H1 (cell line): ENCODE measurements around the gene DPYD. TPM values are rescaled to one million over a fixed set of nuclear protein-coding genes. Genes with fewer than 3 reads are reported as not detected.

ENCODE experiments used
- CTCF ChIA-PET: fragments of 300-600 bp; sonication (Branson Sonifier 250); formaldehyde crosslinking; loops from one replicate; lab custom pipeline; 2021; ENCODE audit not compliant: partially characterized antibody; lab: Charles Lee
- POLR2A ChIA-PET: fragments of 300-600 bp; sonication (Branson Sonifier 250); formaldehyde crosslinking; loops from one replicate; lab custom pipeline; 2021; ENCODE audit warnings: inconsistent platforms; ENCODE audit not compliant: partially characterized antibody; lab: Charles Lee
- DNase-seq, 2 experiments: peaks; one replicate each; pipeline versions ENCODE4 v3.0.0 to v3.0.0-alpha.2; 2010 to 2022; ENCODE audit warnings: low spot score in 2 of 2, low read depth in 1 of 2, mixed read lengths in 1 of 2
- FAIRE-seq: peaks from 2 replicates; lab custom pipeline; 2011; peaks lifted over from hg19 to GRCh38; lab: Jason Lieb, UNC
- H2AFZ ChIP-seq: 2 replicates; pipeline ENCODE4 v1.8.1; 2012; ENCODE audit warnings: low read length, inconsistent platforms
- H2AK5ac ChIP-seq: 2 replicates; pipeline ENCODE4 v1.6.1; 2013; ENCODE audit warnings: low read depth, low read length
- H2BK120ac ChIP-seq: replicated peaks from 2 replicates; pipeline ENCODE3; 2013; ENCODE audit warnings: low read depth, low read length, inconsistent platforms
- H2BK12ac ChIP-seq: 2 replicates; pipeline ENCODE4 v1.6.1; 2013; ENCODE audit warnings: low read depth, low read length
- H2BK15ac ChIP-seq: 2 replicates; pipeline ENCODE4 v1.6.1; 2013; ENCODE audit warnings: low read length
- H2BK20ac ChIP-seq: 2 replicates; pipeline ENCODE4 v1.6.1; 2013; ENCODE audit warnings: low read length
- H2BK5ac ChIP-seq: 2 replicates; pipeline ENCODE4 v1.6.1; 2013; ENCODE audit warnings: low read depth, low read length
- H3K14ac ChIP-seq: 2 replicates; pipeline ENCODE4 v1.6.1; 2013; ENCODE audit warnings: inconsistent platforms; ENCODE audit not compliant: insufficient read length
- H3K18ac ChIP-seq: 2 replicates; pipeline ENCODE4 v1.6.1; 2013; ENCODE audit warnings: low read length; ENCODE audit errors: extremely low read depth
- H3K23ac ChIP-seq: 2 replicates; pipeline ENCODE4 v1.6.1; 2013; ENCODE audit warnings: inconsistent platforms; ENCODE audit not compliant: insufficient read length
- H3K23me2 ChIP-seq: 2 replicates; pipeline ENCODE4 v1.6.1; 2013; ENCODE audit warnings: low read depth, low read length
- H3K27ac ChIP-seq: 2 replicates; pipeline ENCODE4 v1.6.1; 2011; ENCODE audit warnings: low read depth, low read length, inconsistent platforms
- H3K27me3 ChIP-seq, 4 experiments: replicated peaks in 1 of 4; 1 replicate in 1 of 4; 2 replicates in 3 of 4; pipeline versions ENCODE4 v1.6.1 to v1.8.1; 2011 to 2013; ENCODE audit warnings: low read length in 3 of 4, mild to moderate bottlenecking in 3 of 4, inconsistent platforms in 2 of 4, mixed read lengths in 2 of 4, moderate library complexity in 1 of 4; ENCODE audit not compliant: control insufficient read depth in 3 of 4, insufficient read depth in 3 of 4; ENCODE audit errors: extremely low read depth in 1 of 4
- H3K36me3 ChIP-seq, 4 experiments: 2 replicates each; pipeline versions ENCODE4 v1.6.1 to v1.8.1; 2011 to 2013; ENCODE audit warnings: mild to moderate bottlenecking in 4 of 4, low read length in 3 of 4, moderate library complexity in 2 of 4, control low read depth in 1 of 4, inconsistent platforms in 1 of 4; ENCODE audit not compliant: insufficient read depth in 4 of 4, control insufficient read depth in 2 of 4
- H3K4ac ChIP-seq: replicated peaks from 2 replicates; pipeline ENCODE3; 2013; ENCODE audit warnings: low read length, low read depth, mixed read lengths, inconsistent platforms; ENCODE audit not compliant: insufficient read length
- H3K4me1 ChIP-seq, 4 experiments: replicated peaks in 1 of 4; 1 replicate in 1 of 4; 2 replicates in 3 of 4; pipeline versions ENCODE4 v1.6.1 to v1.8.1; 2011 to 2013; ENCODE audit warnings: low read length in 3 of 4, inconsistent platforms in 2 of 4, mixed read lengths in 1 of 4; ENCODE audit not compliant: insufficient read depth in 4 of 4, control insufficient read depth in 3 of 4
- H3K4me2 ChIP-seq, 2 experiments: 2 replicates each; pipeline versions ENCODE4 v1.6.1 to v1.8.1; 2011 to 2013; ENCODE audit warnings: low read depth in 2 of 2, low read length in 2 of 2, control low read depth in 1 of 2, inconsistent platforms in 1 of 2, mild to moderate bottlenecking in 1 of 2; ENCODE audit not compliant: insufficient read depth in 1 of 2
- H3K4me3 ChIP-seq, 4 experiments: fragments of 200-600, 300-600 bp in 1 of 4; sonication (generic), shearing (Covaris generic), sonication (Bioruptor Twin) in 1 of 4; 2 replicates each; pipeline versions ENCODE4 v1.5.1 to v1.8.1; 2011 to 2016; ENCODE audit warnings: low read length in 4 of 4, low read depth in 3 of 4, control low read depth in 2 of 4, inconsistent platforms in 2 of 4, mild to moderate bottlenecking in 2 of 4, mixed read lengths in 1 of 4, moderate library complexity in 1 of 4; ENCODE audit not compliant: insufficient read depth in 2 of 4; ENCODE audit errors: extremely low read depth in 1 of 4
- H3K56ac ChIP-seq: replicated peaks from 2 replicates; pipeline ENCODE3; 2013; ENCODE audit warnings: low read depth, mild to moderate bottlenecking, mixed read lengths, low read length, inconsistent platforms; ENCODE audit not compliant: insufficient read length
- H3K79me1 ChIP-seq: 2 replicates; pipeline ENCODE4 v1.6.1; 2013; ENCODE audit warnings: low read depth, low read length, control low read depth
- H3K79me2 ChIP-seq, 2 experiments: 2 replicates each; pipeline versions ENCODE4 v1.6.1 to v1.8.1; 2012 to 2013; ENCODE audit warnings: low read length in 2 of 2, mild to moderate bottlenecking in 2 of 2, inconsistent platforms in 1 of 2; ENCODE audit not compliant: insufficient read depth in 2 of 2, control insufficient read depth in 1 of 2
- H3K9ac ChIP-seq, 4 experiments: replicated peaks in 1 of 4; 1 replicate in 1 of 4; 2 replicates in 3 of 4; pipeline versions ENCODE4 v1.6.1 to v1.8.1; 2011 to 2013; ENCODE audit warnings: low read depth in 3 of 4, low read length in 3 of 4, control low read depth in 2 of 4, mild to moderate bottlenecking in 2 of 4, moderate library complexity in 2 of 4, inconsistent platforms in 1 of 4; ENCODE audit errors: extremely low read depth in 1 of 4
- H3K9me3 ChIP-seq, 2 experiments: 2 replicates each; pipeline versions ENCODE4 v1.6.1 to v1.8.1; 2012 to 2013; ENCODE audit warnings: mild to moderate bottlenecking in 2 of 2, moderate library complexity in 2 of 2, control low read depth in 1 of 2, inconsistent platforms in 1 of 2, low read depth in 1 of 2, low read length in 1 of 2, mixed read lengths in 1 of 2; ENCODE audit not compliant: insufficient read depth in 2 of 2
- H4K20me1 ChIP-seq, 2 experiments: replicated peaks in 1 of 2; 2 replicates each; pipeline versions ENCODE3 to v1.8.1; 2011 to 2013; ENCODE audit warnings: inconsistent platforms in 2 of 2, low read length in 2 of 2, mild to moderate bottlenecking in 1 of 2; ENCODE audit not compliant: insufficient read depth in 2 of 2, control insufficient read depth in 1 of 2
- H4K5ac ChIP-seq: 2 replicates; pipeline ENCODE4 v1.6.1; 2013; ENCODE audit warnings: low read length, low read depth, mixed read lengths, inconsistent platforms; ENCODE audit not compliant: insufficient read length
- H4K8ac ChIP-seq: 2 replicates; pipeline ENCODE4 v1.8.0; 2013; ENCODE audit warnings: mild to moderate bottlenecking, moderate library complexity, low read length, inconsistent platforms; ENCODE audit not compliant: insufficient read depth; ENCODE audit errors: extremely low read depth
- H4K91ac ChIP-seq: replicated peaks from 2 replicates; pipeline ENCODE3; 2013; ENCODE audit warnings: low read length, mixed read lengths, inconsistent platforms; ENCODE audit not compliant: insufficient read length
- GABPA ChIP-seq: IDR thresholded peaks from 2 replicates; pipeline ENCODE4 v1.6.1; 2011; ENCODE audit warnings: mild to moderate bottlenecking, low read length, moderate library complexity, borderline replicate concordance; ENCODE audit not compliant: insufficient read depth
- RFX5 ChIP-seq: IDR thresholded peaks from 2 replicates; pipeline ENCODE4 v1.6.1; 2011; ENCODE audit warnings: low read depth, low read length, improper control_type of control experiment, borderline replicate concordance
- TCF12 ChIP-seq: IDR thresholded peaks from 2 replicates; pipeline ENCODE4 v1.6.1; 2011; ENCODE audit warnings: low read depth, mild to moderate bottlenecking, low read length
- ZNF274 ChIP-seq: IDR thresholded peaks from 2 replicates; pipeline ENCODE4 v1.7.0; 2012; ENCODE audit warnings: low read length, borderline replicate concordance; ENCODE audit errors: extremely low read depth
- WGBS, 2 experiments: shearing (Covaris generic) in 1 of 2; methylation state at CpG; one replicate each; pipeline versions ENCODE4 v1.1.6 to v1.1.7; 2013 to 2015; ENCODE audit warnings: low lambda C conversion rate in 2 of 2, mixed read lengths in 2 of 2, inconsistent platforms in 1 of 2, low coverage in 1 of 2, missing lambda C conversion rate in 1 of 2; ENCODE audit not compliant: insufficient replicate concordance in 2 of 2, insufficient coverage in 1 of 2, insufficient read length in 1 of 2; ENCODE audit errors: extremely low coverage in 1 of 2, missing lambda C conversion rate in 1 of 2; 5-methylcytosine and 5-hydroxymethylcytosine counted together
- polyA plus RNA-seq, 7 experiments: library from polyadenylated mRNA; depleted of rRNA in 3 of 7; stranded (reverse) in 5 of 7; unstranded in 2 of 7; fragments of >200 nt in 5 of 7; fragments of 200-250 nt in 2 of 7; gene quantifications; 1 replicate in 5 of 7; 2 replicates in 1 of 7; 4 replicates in 1 of 7; pipeline versions ENCODE4 v1.2.1 to v1.2.3, GENCODE V29; 2011 to 2013; ENCODE audit warnings: missing spikeins in 2 of 7, mixed read lengths in 2 of 7
- total RNA-seq: library from RNA; stranded (reverse); fragmentation: NEBNext Ultra II Directional; extraction: Animal tissue kit (Norgen Biotek cat#: 25700); gene quantifications from 2 replicates; pipeline ENCODE4 v1.2.1, GENCODE V29; 2021
- TF ChIP-seq, protein P1 (sequence below): IDR thresholded peaks from 2 replicates; pipeline ENCODE4 v1.6.1; 2011; ENCODE audit warnings: low read length, improper control_type of control experiment

Gene DPYD
- total and polyA plus RNA-seq, 2 of the 8 experiments (the other 6 are each of a cell fraction or from before 2014, with no cell fraction given) = 0.29 to 0.73 TPM

DNA sequence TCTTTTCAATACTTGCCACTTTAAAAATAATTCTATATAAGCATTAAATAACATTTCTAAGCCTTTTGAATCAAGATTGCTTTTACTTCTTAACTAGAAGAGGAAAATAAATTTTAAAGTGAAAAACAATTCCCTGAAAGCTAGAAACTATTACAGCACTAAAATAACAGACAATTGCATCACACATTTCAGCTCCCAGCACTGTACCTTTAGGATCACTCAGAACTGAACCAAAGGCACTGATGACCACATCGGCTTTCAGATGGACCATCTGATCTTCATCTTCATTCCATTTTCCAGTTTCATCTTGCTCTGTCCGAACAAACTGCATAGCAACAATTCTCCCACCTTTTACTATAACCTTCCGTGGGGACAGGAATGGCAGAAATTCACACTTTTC is 347.3 kb downstream of the DPYD start:
- Histone ChIP-seq H3K4me2 (no peak overlapping the region), H3K56ac (no peak overlapping the region), H3K36me3 (no peaks in the 10 kb centered on the region), H2BK5ac (no peak overlapping the region), H3K23me2 (no peaks in the 10 kb centered on the region), H2BK120ac (no peak overlapping the region), H2BK20ac (no peak overlapping the region), H3K4me3 (no peak overlapping the region), H3K27ac (no peak overlapping the region), H4K20me1 (no peaks in the 10 kb centered on the region), H3K18ac (no peak overlapping the region), H3K9me3 (no peaks in the 10 kb centered on the region), H3K4me1 (no peaks in the 10 kb centered on the region), H4K8ac (no peak overlapping the region), H3K9ac (no peak overlapping the region), H4K5ac (no peak overlapping the region), H3K4ac (no peak overlapping the region), H3K27me3 (no peaks in the 10 kb centered on the region), H2AK5ac (no peak overlapping the region), H3K79me2 (no peaks in the 10 kb centered on the region), H2AFZ (no peak overlapping the region), H3K14ac (no peak overlapping the region), H3K79me1 (no peaks in the 10 kb centered on the region), H2BK15ac (no peak overlapping the region), H2BK12ac (no peak overlapping the region), H3K23ac (no peak overlapping the region), H4K91ac (no peak overlapping the region)
- TF ChIP-seq ZNF274 (no peak), GABPA (no peak), TCF12 (no peak), RFX5 (no peak)
- TF ChIP-seq, protein P1, sequence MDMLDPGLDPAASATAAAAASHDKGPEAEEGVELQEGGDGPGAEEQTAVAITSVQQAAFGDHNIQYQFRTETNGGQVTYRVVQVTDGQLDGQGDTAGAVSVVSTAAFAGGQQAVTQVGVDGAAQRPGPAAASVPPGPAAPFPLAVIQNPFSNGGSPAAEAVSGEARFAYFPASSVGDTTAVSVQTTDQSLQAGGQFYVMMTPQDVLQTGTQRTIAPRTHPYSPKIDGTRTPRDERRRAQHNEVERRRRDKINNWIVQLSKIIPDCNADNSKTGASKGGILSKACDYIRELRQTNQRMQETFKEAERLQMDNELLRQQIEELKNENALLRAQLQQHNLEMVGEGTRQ = no peak
- DNase-seq = no peak
- no peak for FAIRE-seq
- CTCF ChIA-PET = interaction anchor here (0.8 kb wide), 1 partner anchor 14 kb away, joined by 3 read pairs; no protein-coding TSS in a partner anchor
- POLR2A ChIA-PET = no interaction called here
- WGBS, 2 experiments = 93% methylated on average over 3 of the region's 3 CpGs; no CpG with 5 or more reads in 1 of the 2 experiments
